WERI-Rb-1 (cell line): ENCODE results near the gene GARNL3.

Source experiments
- DNase-seq: peaks from one replicate; pipeline ENCODE4 v3.0.0-alpha.2; 2020
- H3K27ac ChIP-seq: fragments of 250-450 bp; sonication (Bioruptor Pico); 2 replicates; pipeline ENCODE4 v1.5.1; 2020; ENCODE audit warnings: mild to moderate bottlenecking, moderate library complexity
- H3K27me3 ChIP-seq: fragments of 250-450 bp; sonication (Bioruptor Pico); 2 replicates; pipeline ENCODE4 v1.5.1; 2021; ENCODE audit warnings: mild to moderate bottlenecking, low read depth, moderate library complexity; ENCODE audit not compliant: insufficient read depth, severe bottlenecking
- H3K36me3 ChIP-seq: fragments of 250-450 bp; sonication (Bioruptor Pico); 2 replicates; pipeline ENCODE4 v1.5.1; 2020; ENCODE audit warnings: mild to moderate bottlenecking, moderate library complexity
- H3K4me3 ChIP-seq: 2 replicates; pipeline ENCODE4 v1.5.1; 2011; ENCODE audit warnings: low read depth, mild to moderate bottlenecking, control low read depth, low read length
- H3K9me3 ChIP-seq: fragments of 250-450 bp; sonication (Bioruptor Pico); 2 replicates; pipeline ENCODE4 v1.5.1; 2021; ENCODE audit warnings: mild to moderate bottlenecking, moderate library complexity; ENCODE audit not compliant: severe bottlenecking
- CTCF ChIP-seq: IDR thresholded peaks from 2 replicates; pipeline ENCODE4 v1.5.1; 2011; ENCODE audit warnings: low read depth, mild to moderate bottlenecking, control low read depth, inconsistent platforms, low read length

GARNL3 gene

GRCh38 chr9:127262602-127263001, 2.0 kb upstream of the GARNL3 start:
- Histone ChIP-seq H3K27ac (no peak overlapping the region), H3K27me3 (no peaks in the 10 kb centered on the region), H3K4me3 (no peak overlapping the region), H3K36me3 (peaks cover 46% of the 10 kb centered on the region), H3K9me3 (no peaks in the 10 kb centered on the region)
- TF ChIP-seq CTCF: no peak
- no peak for DNase-seq

GRCh38 chr9:127263237-127263636, 1.3 kb upstream of the GARNL3 start:
- no peak overlapping the region for H3K27ac ChIP-seq
- no peak for TF ChIP-seq CTCF
- DNase-seq: no peak
- no peak overlapping the region for H3K4me3 ChIP-seq
- no peaks in the 10 kb centered on the region for H3K27me3 ChIP-seq
- H3K36me3 ChIP-seq: peaks cover 41% of the 10 kb centered on the region
- H3K9me3 ChIP-seq: no peaks in the 10 kb centered on the region

- H3K27me3 ChIP-seq: no peaks in the 10 kb centered on the region
- no peak for DNase-seq
- no peak overlapping the region for H3K4me3 ChIP-seq
- no peak for TF ChIP-seq CTCF
- no peak overlapping the region for H3K27ac ChIP-seq
- peaks cover 38% of the 10 kb centered on the region for H3K36me3 ChIP-seq
- H3K9me3 ChIP-seq: no peaks in the 10 kb centered on the region
Measured at GRCh38 chr9:127263664-127264063, 910 bp upstream of the GARNL3 start.

GRCh38 chr9:127267793-127268525, 3.4 kb downstream of the GARNL3 start:
- Histone ChIP-seq H3K27me3 (no peaks in the 10 kb centered on the region), H3K27ac (no peak overlapping the region), H3K9me3 (no peaks in the 10 kb centered on the region), H3K36me3 (peaks cover 24% of the 10 kb centered on the region), H3K4me3 (no peak overlapping the region)
- no peak for TF ChIP-seq CTCF
- DNase-seq: no peak

GRCh38 chr9:127269449-127269848, 4.9 kb downstream of the GARNL3 start:
- no peak for DNase-seq
- Histone ChIP-seq H3K9me3 (no peaks in the 10 kb centered on the region), H3K36me3 (peaks cover 34% of the 10 kb centered on the region), H3K27ac (no peak overlapping the region), H3K4me3 (no peak overlapping the region), H3K27me3 (no peaks in the 10 kb centered on the region)
- TF ChIP-seq CTCF: no peak

- TF ChIP-seq CTCF: no peak
- Histone ChIP-seq H3K4me3 (no peak overlapping the region), H3K36me3 (peaks cover 40% of the 10 kb centered on the region), H3K9me3 (peaks cover 2% of the 10 kb centered on the region), H3K27me3 (no peaks in the 10 kb centered on the region), H3K27ac (no peak overlapping the region)
- DNase-seq: no peak
Measured at GRCh38 chr9:127273326-127273725, 8.8 kb downstream of the GARNL3 start.
